Neuronal stem cell (in vitro differentiated cells): Measurements from ENCODE around the gene PLXNA1.

Experiments
- DNase-seq: peaks from one replicate; pipeline ENCODE4 v3.0.0-alpha.2; 2013; ENCODE audit warnings: low spot score
- H2AFZ ChIP-seq: one replicate; pipeline ENCODE4 v1.6.1; 2013; ENCODE audit warnings: mild to moderate bottlenecking, low read length, inconsistent platforms
- H2AK5ac ChIP-seq: 2 replicates; pipeline ENCODE4 v1.6.1; 2013; ENCODE audit warnings: low read depth, mild to moderate bottlenecking, inconsistent platforms, low read length, moderate library complexity, mixed read lengths
- H2BK120ac ChIP-seq: 2 replicates; pipeline ENCODE4 v1.6.1; 2013; ENCODE audit warnings: low read depth, mild to moderate bottlenecking, inconsistent platforms, low read length, moderate library complexity, mixed read lengths
- H2BK12ac ChIP-seq: one replicate; pipeline ENCODE4 v1.6.1; 2013; ENCODE audit warnings: low read length, inconsistent platforms
- H2BK15ac ChIP-seq: 2 replicates; pipeline ENCODE4 v1.6.1; 2013; ENCODE audit warnings: mild to moderate bottlenecking, low read length, inconsistent platforms, mixed read lengths
- H2BK5ac ChIP-seq: one replicate; pipeline ENCODE4 v1.6.1; 2013; ENCODE audit warnings: inconsistent platforms, mild to moderate bottlenecking, low read length, moderate library complexity
- H3K14ac ChIP-seq: one replicate; pipeline ENCODE4 v1.6.1; 2013; ENCODE audit warnings: low read length, inconsistent platforms
- H3K18ac ChIP-seq: 2 replicates; pipeline ENCODE4 v1.6.1; 2013; ENCODE audit warnings: low read length, inconsistent platforms
- H3K23ac ChIP-seq: 2 replicates; pipeline ENCODE4 v1.6.1; 2013; ENCODE audit warnings: low read depth, mild to moderate bottlenecking, mixed read lengths, low read length, inconsistent platforms; ENCODE audit not compliant: poor library complexity
- H3K27ac ChIP-seq: replicated peaks from 3 replicates; pipeline ENCODE4 v1.5.1; 2013; ENCODE audit warnings: low read length, inconsistent platforms
- H3K27me3 ChIP-seq, 3 experiments: 2 replicates each; pipeline ENCODE4 v1.6.1; 2013; ENCODE audit warnings: low read length in 3 of 3, mild to moderate bottlenecking in 2 of 3, inconsistent platforms in 1 of 3, low read depth in 1 of 3, mixed read lengths in 1 of 3, moderate library complexity in 1 of 3; ENCODE audit not compliant: control insufficient read depth in 3 of 3, insufficient read depth in 3 of 3
- H3K36me3 ChIP-seq, 2 donors: replicated peaks in 1 of 2; 2 replicates each; pipeline ENCODE4 v1.6.1; 2013; ENCODE audit warnings: low read length in 2 of 2; ENCODE audit not compliant: control insufficient read depth in 2 of 2, insufficient read depth in 2 of 2
- H3K4ac ChIP-seq: 2 replicates; pipeline ENCODE4 v1.6.1; 2013; ENCODE audit warnings: inconsistent platforms, mild to moderate bottlenecking, low read length, moderate library complexity
- H3K4me1 ChIP-seq, 2 donors: 1 replicate in 1 of 2; 2 replicates in 1 of 2; pipeline ENCODE4 v1.6.1; 2013; ENCODE audit warnings: low read length in 2 of 2, low read depth in 1 of 2; ENCODE audit not compliant: control insufficient read depth in 2 of 2, insufficient read depth in 1 of 2
- H3K4me2 ChIP-seq: one replicate; pipeline ENCODE4 v1.6.1; 2013; ENCODE audit warnings: mild to moderate bottlenecking, low read length, inconsistent platforms; ENCODE audit not compliant: insufficient read depth, poor library complexity, severe bottlenecking
- H3K4me3 ChIP-seq, 2 donors: 2 replicates each; pipeline ENCODE4 v1.5.1; 2013; ENCODE audit warnings: low read length in 2 of 2, mild to moderate bottlenecking in 2 of 2, inconsistent platforms in 1 of 2, moderate library complexity in 1 of 2
- H3K79me1 ChIP-seq: one replicate; pipeline ENCODE4 v1.6.1; 2013; ENCODE audit warnings: low read depth, mild to moderate bottlenecking, inconsistent platforms, low read length, moderate library complexity
- H3K9ac ChIP-seq: one replicate; pipeline ENCODE4 v1.6.1; 2013; ENCODE audit warnings: mild to moderate bottlenecking, low read depth, low read length, inconsistent platforms; ENCODE audit not compliant: poor library complexity
- H3K9me3 ChIP-seq, 2 donors: replicated peaks in 1 of 2; 2 replicates each; pipeline versions ENCODE3 to v1.6.1; 2013; ENCODE audit warnings: low read length in 2 of 2, mild to moderate bottlenecking in 2 of 2, inconsistent platforms in 1 of 2, low read depth in 1 of 2, mixed read lengths in 1 of 2, moderate library complexity in 1 of 2; ENCODE audit not compliant: control insufficient read depth in 2 of 2, insufficient read depth in 1 of 2
- H4K8ac ChIP-seq: one replicate; pipeline ENCODE4 v1.6.1; 2013; ENCODE audit warnings: low read depth, mild to moderate bottlenecking, inconsistent platforms, low read length, moderate library complexity
- H4K91ac ChIP-seq: one replicate; pipeline ENCODE4 v1.6.1; 2013; ENCODE audit warnings: low read length, low read depth, mild to moderate bottlenecking, inconsistent platforms; ENCODE audit not compliant: poor library complexity
- WGBS, 2 donors: extraction: QIAGEN DNeasy Blood & Tissue Kit; methylation state at CpG; one replicate each; pipeline ENCODE4 v1.1.7; 2013; ENCODE audit warnings: missing lambda C conversion rate in 2 of 2, mixed read lengths in 1 of 2; ENCODE audit not compliant: insufficient read length in 2 of 2, insufficient replicate concordance in 1 of 2; ENCODE audit errors: extremely low coverage in 2 of 2; 5-methylcytosine and 5-hydroxymethylcytosine counted together

PLXNA1 gene

GRCh38 chr3:126945171-126945721 lies 37.7 kb upstream of the PLXNA1 start:
- no peak overlapping the region for H2AFZ ChIP-seq
- H2BK5ac ChIP-seq: no peak overlapping the region
- peaks cover 0 to 1% of the 10 kb centered on the region in 2 donors for H3K36me3 ChIP-seq
- H3K4me2 ChIP-seq: no peak overlapping the region
- no peak overlapping the region for H4K8ac ChIP-seq
- no peak overlapping the region for H3K23ac ChIP-seq
- H4K91ac ChIP-seq: no peak overlapping the region
- H2BK15ac ChIP-seq: no peak overlapping the region
- H3K27ac ChIP-seq: no peak overlapping the region
- H2BK120ac ChIP-seq: no peak overlapping the region
- DNase-seq: no peak
- H3K9me3 ChIP-seq: no peaks in the 10 kb centered on the region
- H3K4ac ChIP-seq: no peak overlapping the region
- H3K4me3 ChIP-seq: no peak overlapping the region
- no peak overlapping the region for H3K14ac ChIP-seq
- peaks cover 7 to 10% of the 10 kb centered on the region in 2 donors for H3K4me1 ChIP-seq
- no peaks in the 10 kb centered on the region for H3K79me1 ChIP-seq
- no peaks in the 10 kb centered on the region for H3K27me3 ChIP-seq
- WGBS, 2 donors: no CpG with 5 or more reads among the region's 17 CpGs
- peak overlapping the region; percentile 76 for H2AK5ac ChIP-seq
- no peak overlapping the region for H2BK12ac ChIP-seq
- no peak overlapping the region for H3K9ac ChIP-seq
- peak overlapping the region; percentile 44 for H3K18ac ChIP-seq

- Histone ChIP-seq H3K27me3 (no peaks in the 10 kb centered on the region), H3K4me2 (no peak overlapping the region), H2AK5ac (peak overlapping the region; percentile 76), H3K4me1 (peaks cover 7 to 10% of the 10 kb centered on the region in 2 donors), H3K9me3 (no peaks in the 10 kb centered on the region), H4K8ac (no peak overlapping the region), H3K4me3 (no peak overlapping the region), H2BK5ac (no peak overlapping the region), H4K91ac (no peak overlapping the region), H2BK120ac (peak overlapping the region; percentile 16), H3K23ac (peak overlapping the region; percentile 2), H2BK12ac (peak overlapping the region; percentile 52), H3K14ac (no peak overlapping the region), H2BK15ac (no peak overlapping the region), H3K36me3 (peaks cover 0 to 1% of the 10 kb centered on the region in 2 donors), H3K18ac (peak overlapping the region; percentile 42), H2AFZ (no peak overlapping the region), H3K79me1 (no peaks in the 10 kb centered on the region), H3K27ac (no peak overlapping the region), H3K9ac (peak overlapping the region; percentile 60), H3K4ac (peak overlapping the region; percentile 54)
- no CpG with 5 or more reads among the region's 9 CpGs for WGBS, 2 donors
- no peak for DNase-seq
These were observed 37.0 kb upstream of the PLXNA1 start for GRCh38 chr3:126945891-126946290.

GRCh38 chr3:126946405-126946804 lies 36.5 kb upstream of the PLXNA1 start:
- Histone ChIP-seq H3K4me2 (no peak overlapping the region), H4K8ac (no peak overlapping the region), H2BK5ac (no peak overlapping the region), H3K9me3 (no peaks in the 10 kb centered on the region), H2BK12ac (no peak overlapping the region), H3K4me1 (peaks cover 7 to 10% of the 10 kb centered on the region in 2 donors), H3K4me3 (no peak overlapping the region), H3K9ac (no peak overlapping the region), H2AFZ (no peak overlapping the region), H3K18ac (no peak overlapping the region), H3K79me1 (no peaks in the 10 kb centered on the region), H4K91ac (no peak overlapping the region), H3K27me3 (no peaks in the 10 kb centered on the region), H2AK5ac (no peak overlapping the region), H2BK120ac (no peak overlapping the region), H2BK15ac (no peak overlapping the region), H3K14ac (peak overlapping the region; percentile 60), H3K4ac (no peak overlapping the region), H3K36me3 (peaks cover 0 to 1% of the 10 kb centered on the region in 2 donors), H3K27ac (no peak overlapping the region), H3K23ac (no peak overlapping the region)
- no CpG with 5 or more reads among the region's 11 CpGs for WGBS, 2 donors
- DNase-seq: no peak

GRCh38 chr3:126947429-126947828 lies 35.5 kb upstream of the PLXNA1 start:
- H2BK120ac ChIP-seq: no peak overlapping the region
- H3K23ac ChIP-seq: no peak overlapping the region
- WGBS, 2 donors: no CpG with 5 or more reads among the region's 8 CpGs
- no peak overlapping the region for H3K14ac ChIP-seq
- H3K4me2 ChIP-seq: no peak overlapping the region
- H3K9me3 ChIP-seq: no peaks in the 10 kb centered on the region
- no peak overlapping the region for H3K9ac ChIP-seq
- H3K27me3 ChIP-seq: no peaks in the 10 kb centered on the region
- no peak overlapping the region for H4K8ac ChIP-seq
- H3K79me1 ChIP-seq: no peaks in the 10 kb centered on the region
- peak overlapping the region; percentile 22 for H2BK15ac ChIP-seq
- peaks cover 0 to 1% of the 10 kb centered on the region in 2 donors for H3K36me3 ChIP-seq
- H2AFZ ChIP-seq: no peak overlapping the region
- peak overlapping the region; percentile 25 for H2BK5ac ChIP-seq
- peaks cover 7 to 10% of the 10 kb centered on the region in 2 donors for H3K4me1 ChIP-seq
- H2AK5ac ChIP-seq: no peak overlapping the region
- H3K27ac ChIP-seq: no peak overlapping the region
- H4K91ac ChIP-seq: no peak overlapping the region
- H3K4me3 ChIP-seq: no peak overlapping the region
- H3K18ac ChIP-seq: no peak overlapping the region
- no peak overlapping the region for H2BK12ac ChIP-seq
- DNase-seq: no peak
- no peak overlapping the region for H3K4ac ChIP-seq
